Measurements from ENCODE around the gene S100A13.
"Not testable (repeated sequence)": the region's sequence is repeated elsewhere in the genome, so short reads cannot be mapped to it uniquely, and the experiment has no call there.

Gene S100A13

DNA sequence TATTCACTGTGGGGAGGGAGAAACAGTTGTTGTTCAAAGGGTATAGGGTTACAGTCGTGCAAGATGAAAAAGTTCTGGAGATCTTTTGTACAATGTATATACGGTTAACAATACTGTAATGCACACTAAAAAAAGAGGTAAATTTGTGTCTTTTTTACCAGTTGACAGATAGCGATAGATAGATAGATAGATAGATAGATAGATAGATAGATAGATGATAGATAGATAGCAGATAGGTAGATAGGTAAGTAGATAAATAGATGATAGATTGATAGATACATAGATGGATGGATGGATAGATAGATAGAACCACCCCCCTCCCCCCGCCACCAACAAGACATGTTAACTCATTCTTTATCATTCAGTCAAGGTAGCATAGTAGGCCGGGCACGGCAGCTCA lies 24.6 kb downstream of the S100A13 start:
- DNase-seq (ENCODE audit: low read depth): no peak

DNA sequence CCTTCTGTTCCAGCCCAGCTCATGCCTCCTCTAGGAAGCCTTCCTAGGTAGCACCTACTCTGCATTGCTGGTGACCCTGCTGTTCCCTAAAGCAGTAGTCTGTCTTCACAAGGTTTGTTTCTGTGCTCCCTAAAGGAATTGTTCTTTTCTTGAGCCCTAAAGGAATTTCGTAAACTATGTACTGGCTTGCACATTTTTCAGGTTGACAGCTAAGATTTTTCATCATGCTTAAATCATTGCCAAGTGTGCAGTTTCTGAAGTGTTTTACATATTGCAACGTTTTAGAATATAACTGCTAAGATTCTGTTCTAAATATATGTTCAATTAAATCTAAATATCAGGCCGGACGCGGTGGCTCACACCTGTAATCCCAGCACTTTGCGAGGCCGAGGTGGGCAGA lies 27.5 kb downstream of the S100A13 start:
- DNase-seq (ENCODE audit: low read depth): no peak

GRCh38 chr1:153598309-153599172 lies 28.8 kb downstream of the S100A13 start:
- no peak for DNase-seq (ENCODE audit: low read depth)

DNA sequence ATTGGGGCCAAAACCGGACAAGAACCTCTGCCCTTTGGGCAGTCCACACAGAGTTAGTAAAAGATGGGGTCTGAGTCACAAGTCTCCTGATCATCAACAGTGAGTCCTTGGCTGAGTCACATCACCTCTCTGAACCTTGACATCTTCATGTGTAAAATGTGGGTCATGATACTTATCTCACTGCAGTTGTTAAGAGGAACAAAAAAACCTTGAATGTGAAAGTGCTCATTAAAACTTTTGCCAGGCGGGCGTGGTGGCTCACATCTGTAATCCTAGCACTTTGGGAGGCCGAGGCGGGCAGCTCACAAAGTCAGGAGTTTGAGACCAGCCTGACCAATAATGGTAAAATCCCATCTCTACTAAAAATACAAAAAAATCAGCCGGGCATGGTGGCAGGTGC lies 30.1 kb downstream of the S100A13 start:
- no peak for DNase-seq (ENCODE audit: low read depth)

DNA sequence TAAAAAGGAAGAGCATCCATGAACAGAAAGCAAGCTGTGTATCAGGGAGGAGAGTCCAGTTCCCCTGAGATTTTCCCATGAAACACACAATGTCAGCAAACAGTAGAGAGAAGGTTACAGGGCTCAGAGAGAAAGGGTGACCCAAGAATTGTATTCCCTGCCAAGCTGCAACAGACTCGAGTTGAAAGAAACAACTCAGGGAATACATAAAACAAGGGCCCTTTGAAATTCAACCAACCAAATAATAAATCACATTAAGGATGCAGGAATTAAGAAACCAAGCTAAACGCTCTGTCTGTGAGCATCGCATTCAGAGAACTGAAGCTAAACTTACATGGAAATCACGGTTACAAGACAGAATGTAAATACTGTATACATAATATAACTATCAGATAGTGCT lies 34.6 kb downstream of the S100A13 start:
- DNase-seq (ENCODE audit: low read depth): no peak

GRCh38 chr1:153588482-153588881 lies 38.8 kb downstream of the S100A13 start:
- no peak for DNase-seq (ENCODE audit: low read depth)

DNA sequence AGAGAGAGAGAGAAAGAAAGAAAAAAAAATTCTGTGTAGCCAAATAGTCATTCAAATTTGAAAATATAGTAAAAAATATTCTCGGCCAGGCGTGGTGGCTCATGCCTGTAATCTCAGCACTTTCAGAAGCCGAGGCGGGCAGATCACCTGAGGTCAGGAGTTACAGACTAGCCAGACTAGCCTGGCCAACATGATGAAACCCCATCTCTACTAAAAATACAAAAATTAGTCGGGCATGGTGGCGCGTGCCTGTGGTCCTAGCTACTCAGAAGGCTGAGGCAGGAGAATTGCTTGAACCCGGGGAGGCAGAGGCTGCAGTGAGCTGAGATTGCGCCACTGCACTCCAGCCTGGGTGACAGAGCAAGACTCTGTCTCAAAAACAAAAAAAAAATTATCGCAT lies 39.3 kb downstream of the S100A13 start:
- DNase-seq (ENCODE audit: low read depth): not testable (repeated sequence)

GRCh38 chr1:153587314-153587713 lies 40.0 kb downstream of the S100A13 start:
- DNase-seq (ENCODE audit: low read depth): no peak

GRCh38 chr1:153586347-153586746 lies 41.0 kb downstream of the S100A13 start:
- no peak for DNase-seq (ENCODE audit: low read depth)

- DNase-seq (ENCODE audit: low read depth): no peak
Measured at GRCh38 chr1:153585006-153585405, 42.3 kb downstream of the S100A13 start.

DNA sequence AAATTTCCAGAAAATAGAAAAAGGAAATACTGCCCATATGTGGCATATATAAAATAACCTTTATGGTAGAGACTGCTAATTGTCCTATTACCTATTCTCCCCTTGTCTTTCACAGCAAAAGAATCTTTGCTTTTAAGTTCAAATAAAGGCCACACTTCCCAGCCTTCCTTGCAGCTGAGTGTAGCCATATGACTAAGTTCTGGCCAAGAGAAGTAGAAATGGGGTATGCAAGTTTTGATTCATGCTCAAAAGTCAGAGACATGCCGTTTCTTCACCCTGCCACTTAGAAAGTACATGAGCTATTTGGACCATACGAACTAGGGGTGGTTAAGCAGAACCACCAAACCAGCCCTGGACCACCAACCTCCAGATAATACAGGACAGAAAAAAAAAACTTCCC lies 43.3 kb downstream of the S100A13 start:
- no peak for DNase-seq (ENCODE audit: low read depth)

- DNase-seq (ENCODE audit: low read depth): not testable (repeated sequence)
Measured at GRCh38 chr1:153583514-153583913, 43.8 kb downstream of the S100A13 start.

GRCh38 chr1:153582836-153583235 lies 44.5 kb downstream of the S100A13 start:
- not testable (repeated sequence) for DNase-seq (ENCODE audit: low read depth)

DNA sequence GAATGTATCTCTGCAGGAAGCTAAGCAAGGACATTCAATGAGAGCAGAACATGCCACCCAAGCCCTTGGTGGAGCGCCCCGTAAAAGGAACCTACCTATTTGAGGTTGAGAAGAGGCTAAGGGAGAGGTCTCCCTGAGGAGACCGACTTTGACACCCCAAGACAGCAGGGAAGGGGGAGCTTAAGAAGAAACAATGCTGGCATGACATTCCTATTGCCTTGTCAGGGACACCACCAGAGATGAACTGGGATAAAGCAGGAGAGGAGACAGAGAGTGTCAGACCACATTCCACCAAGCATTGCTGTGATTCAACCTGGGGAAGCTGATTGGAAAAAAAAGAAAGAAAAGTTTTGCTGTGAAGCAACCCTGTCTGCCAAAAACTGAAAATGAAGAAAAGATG lies 48.4 kb downstream of the S100A13 start:
- no peak for DNase-seq (ENCODE audit: low read depth)

DNA sequence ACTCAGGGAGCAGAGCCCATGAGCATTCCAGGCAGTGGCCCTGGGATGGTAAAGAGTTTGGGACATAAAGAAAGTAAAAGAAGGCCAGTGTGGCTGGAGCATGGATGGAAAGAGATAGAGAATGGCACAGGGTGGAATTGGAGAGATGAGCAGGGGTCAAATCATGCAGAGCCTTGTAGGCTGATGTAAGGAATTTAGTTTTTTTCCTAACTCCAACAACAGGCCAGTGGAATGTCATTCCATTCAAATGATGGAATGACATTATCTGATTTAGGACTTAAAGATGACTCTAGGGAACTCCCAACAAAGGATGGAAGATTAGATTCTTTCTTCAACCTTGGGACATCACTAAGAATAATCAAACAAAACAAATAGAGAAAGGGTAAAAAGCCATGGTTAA lies 48.8 kb downstream of the S100A13 start:
- DNase-seq (ENCODE audit: low read depth): no peak

- DNase-seq (ENCODE audit: low read depth): no peak
Measured at GRCh38 chr1:153577624-153578051, 49.7 kb downstream of the S100A13 start.

DNA sequence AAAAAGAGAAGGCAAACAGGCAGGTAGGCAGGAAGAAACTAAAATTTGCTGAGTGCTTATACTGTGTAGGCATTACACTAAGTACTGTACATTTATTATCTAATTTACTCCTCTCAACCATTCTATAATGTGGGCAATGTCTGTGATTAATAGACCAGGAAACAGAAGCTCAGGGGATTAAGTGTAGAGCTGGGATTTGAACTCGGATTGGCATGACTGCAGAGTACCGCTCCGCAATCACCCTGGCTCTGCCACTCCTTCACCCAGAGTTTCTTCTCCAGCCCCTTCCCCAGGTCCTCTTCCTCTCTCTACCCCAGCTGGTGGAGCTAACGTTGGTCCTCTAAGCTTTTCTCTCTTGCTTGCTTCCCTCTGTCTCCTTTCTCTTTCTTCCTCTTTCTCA lies 50.2 kb downstream of the S100A13 start:
- DNase-seq (ENCODE audit: low read depth): no peak

DNA sequence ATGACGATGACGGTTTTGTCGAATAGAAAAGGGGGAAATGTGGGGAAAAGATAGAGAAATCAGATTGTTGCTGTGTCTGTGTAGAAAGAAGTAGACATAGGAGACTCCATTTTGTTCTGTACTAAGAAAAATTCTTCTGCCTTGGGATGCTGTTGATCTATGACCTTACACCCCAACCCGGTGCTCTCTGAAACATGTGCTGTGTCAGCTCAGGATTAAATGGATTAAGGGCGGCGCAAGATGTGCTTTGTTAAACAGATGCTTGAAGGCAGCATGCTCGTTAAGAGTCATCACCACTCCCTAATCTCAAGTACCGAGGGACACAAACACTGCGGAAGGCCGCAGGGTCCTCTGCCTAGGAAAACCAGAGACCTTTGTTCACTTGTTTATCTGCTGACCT lies 51.8 kb downstream of the S100A13 start:
- DNase-seq (ENCODE audit: low read depth): not testable (repeated sequence)

- not testable (repeated sequence) for DNase-seq (ENCODE audit: low read depth)
Measured at GRCh38 chr1:153575081-153575491, 52.2 kb downstream of the S100A13 start.

DNA sequence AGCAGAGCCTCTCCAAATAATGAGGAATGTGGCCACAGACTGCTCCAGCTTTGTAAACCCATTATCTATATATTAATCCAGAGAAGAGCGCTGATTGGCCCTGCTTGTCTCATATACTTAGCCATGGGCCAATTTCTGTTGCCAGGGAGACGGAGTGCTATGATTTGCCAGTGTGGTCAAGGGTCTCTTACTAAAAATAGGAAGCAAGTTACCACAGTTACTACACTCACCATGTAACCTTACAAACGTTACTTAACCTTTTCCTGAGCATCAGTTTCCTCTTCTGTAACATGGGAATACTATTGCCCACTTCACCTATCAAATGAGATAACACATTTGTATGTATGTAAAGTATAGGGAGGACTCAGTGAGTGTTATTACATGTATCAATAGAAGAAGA lies 54.0 kb downstream of the S100A13 start:
- DNase-seq (ENCODE audit: low read depth): no peak

DNA sequence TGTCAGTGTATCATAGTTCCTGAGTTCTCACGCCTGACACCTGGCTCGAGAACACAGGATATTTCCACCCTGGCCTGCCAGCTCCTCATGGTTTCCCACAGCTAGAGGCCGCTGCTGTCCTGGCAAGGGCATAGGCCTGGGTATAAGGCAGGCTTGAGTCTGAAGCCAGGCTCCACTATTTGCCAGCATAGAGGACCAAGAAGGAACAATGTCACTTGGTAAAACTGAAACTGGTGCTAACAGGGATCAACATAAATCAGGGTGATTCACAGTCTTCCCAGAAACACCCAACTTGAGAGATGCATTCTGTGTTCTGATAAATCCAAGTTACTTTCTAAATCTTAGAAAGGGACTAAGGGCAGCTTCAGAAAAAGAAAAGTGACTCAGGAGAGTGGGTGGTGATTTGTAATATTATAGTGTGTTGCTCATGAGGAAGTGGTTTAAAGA lies 54.7 kb downstream of the S100A13 start:
- no peak for DNase-seq (ENCODE audit: low read depth)

DNA sequence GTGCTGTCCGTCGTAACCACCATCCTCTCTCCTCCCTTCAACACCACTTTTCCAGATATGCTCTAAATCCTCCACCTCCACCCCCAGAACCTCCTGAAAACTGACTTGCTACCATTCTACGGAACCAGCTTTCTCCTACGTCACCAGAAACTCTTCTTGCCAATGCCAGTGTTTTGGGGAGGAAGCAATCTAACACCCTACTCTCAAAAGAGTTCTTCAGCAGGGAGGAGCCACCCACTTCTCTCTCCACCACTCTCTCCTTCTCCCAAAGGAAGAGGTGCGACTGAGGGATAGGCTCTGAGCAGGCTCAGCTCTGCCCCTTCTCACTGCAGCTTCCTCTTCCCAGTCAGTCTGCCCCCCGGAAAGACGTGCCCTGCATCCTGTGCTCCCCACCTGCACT lies 55.6 kb downstream of the S100A13 start:
- no peak for DNase-seq (ENCODE audit: low read depth)

GRCh38 chr1:153570874-153571273 lies 56.4 kb downstream of the S100A13 start:
- DNase-seq (ENCODE audit: low read depth): no peak

- DNase-seq (ENCODE audit: low read depth): no peak
Measured at GRCh38 chr1:153569465-153569864, 57.8 kb downstream of the S100A13 start.
